Measurements from ENCODE around the gene ZNF320. TPM values are rescaled to one million over a fixed set of nuclear protein-coding genes. Genes with fewer than 3 reads are reported as not detected.
"Not testable (repeated sequence)": the region's sequence is repeated elsewhere in the genome, so short reads cannot be mapped to it uniquely, and the experiment has no call there.

The ZNF320 gene
- total RNA-seq (2021; fragmentation: NEBNext Ultra II Directional; extraction: Animal tissue kit (Norgen Biotek cat#: 25700)) = 1 to 10 TPM; 4.7 to 7.3 (median 5.4) TPM
- long read RNA-seq, partial matches to known transcripts = 0 of 2 reads
- long read RNA-seq, other reads (novel, unspliced or antisense) = 2 of 2 reads

- peaks cover 5% of the 10 kb centered on the region; the same call in 1 of the 2 replicates for H3K4me1 Mint-ChIP-seq (ENCODE audit: low read depth)
- peaks cover 38% of the 10 kb centered on the region for H3K36me3 Mint-ChIP-seq (ENCODE audit: low read depth)
- peak; percentile 73 for DNase-seq
- peaks cover 25% of the 10 kb centered on the region for H3K9me3 Mint-ChIP-seq
- peak within 1 kb of the TSS; percentile 93 for H3K27ac Mint-ChIP-seq
- H3K4me3 Mint-ChIP-seq = peak within 1 kb of the TSS; percentile 92
- no peak for TF ChIP-seq CTCF (IDR thresholded peaks at IDR 0.05)
- H3K27me3 Mint-ChIP-seq (ENCODE audit: insufficient read depth) = 0 out of 2 replicates have a peak, but pooled peaks cover 3% of the 10 kb centered on the region
Observed at GRCh38 chr19:52897138-52897935, at the start of gene ZNF320. ZNF320 (minus strand) TSS chr19:52897635; CDS start chr19:52890255, 7,380 bp downstream.

GRCh38 chr19:52946322-52947310, 49.2 kb upstream of the ZNF320 start:
- H3K27ac Mint-ChIP-seq = no peak overlapping the region
- no peak overlapping the region for H3K4me3 Mint-ChIP-seq
- peaks cover 55% of the 10 kb centered on the region for H3K9me3 Mint-ChIP-seq
- DNase-seq = no peak
- H3K36me3 Mint-ChIP-seq (ENCODE audit: low read depth) = peaks cover 34% of the 10 kb centered on the region
- no peak for TF ChIP-seq CTCF (IDR thresholded peaks at IDR 0.05)
- H3K4me1 Mint-ChIP-seq (ENCODE audit: low read depth) = peaks cover 5% of the 10 kb centered on the region
- H3K27me3 Mint-ChIP-seq (ENCODE audit: insufficient read depth) = no peaks in the 10 kb centered on the region

GRCh38 chr19:52945652-52946321, 48.4 kb upstream of the ZNF320 start:
- DNase-seq = no peak
- peaks cover 12% of the 10 kb centered on the region for H3K4me1 Mint-ChIP-seq (ENCODE audit: low read depth)
- H3K4me3 Mint-ChIP-seq = no peak overlapping the region
- H3K36me3 Mint-ChIP-seq (ENCODE audit: low read depth) = peaks cover 26% of the 10 kb centered on the region
- peaks cover 46% of the 10 kb centered on the region for H3K9me3 Mint-ChIP-seq
- H3K27me3 Mint-ChIP-seq (ENCODE audit: insufficient read depth) = no peaks in the 10 kb centered on the region
- no peak overlapping the region for H3K27ac Mint-ChIP-seq
- no peak for TF ChIP-seq CTCF (IDR thresholded peaks at IDR 0.05)

GRCh38 chr19:52944703-52945493, 47.5 kb upstream of the ZNF320 start:
- Mint-ChIP-seq H3K4me1 (ENCODE audit: low read depth) (peaks cover 12% of the 10 kb centered on the region), H3K9me3 (peaks cover 37% of the 10 kb centered on the region), H3K36me3 (ENCODE audit: low read depth) (peaks cover 17% of the 10 kb centered on the region)
- not testable (repeated sequence) for DNase-seq; H3K27ac Mint-ChIP-seq; H3K27me3 Mint-ChIP-seq (ENCODE audit: insufficient read depth); H3K4me3 Mint-ChIP-seq

GRCh38 chr19:52943884-52944643, 46.6 kb upstream of the ZNF320 start:
- peaks cover 12% of the 10 kb centered on the region for H3K4me1 Mint-ChIP-seq (ENCODE audit: low read depth)
- no peak overlapping the region for H3K4me3 Mint-ChIP-seq
- H3K9me3 Mint-ChIP-seq = peaks cover 29% of the 10 kb centered on the region
- DNase-seq = no peak
- no peaks in the 10 kb centered on the region for H3K27me3 Mint-ChIP-seq (ENCODE audit: insufficient read depth)
- no peak overlapping the region for H3K27ac Mint-ChIP-seq
- no peak for TF ChIP-seq CTCF (IDR thresholded peaks at IDR 0.05)
- peaks cover 9% of the 10 kb centered on the region for H3K36me3 Mint-ChIP-seq (ENCODE audit: low read depth)

Measured in HFFc6 (cell line).